IMR-90 (cell line): ENCODE results near the gene TADA2A. TPM values are rescaled to one million over a fixed set of nuclear protein-coding genes. Genes with fewer than 3 reads are reported as not detected.

Experiments
- ATAC-seq: fragments of 200-7000 bp; cut with Tn5 transposase; 2 replicates; pipeline ENCODE4 v1.9.1; 2020; ENCODE audit warnings: low read depth, mild to moderate bottlenecking, moderate library complexity
- BruUV-seq: library from RNA; stranded (reverse); fragments of 400-500 nt; replicated peaks from 2 replicates; lab custom pipeline; 2021; lab: Mats Ljungman, UMichigan
- CTCF ChIA-PET: fragments of 300-600 bp; formaldehyde crosslinking; extraction: SDS; loops from one replicate; lab custom pipeline; 2021; ENCODE audit warnings: antibody characterized with exemption; lab: Yijun Ruan, JAX
- POLR2A ChIA-PET: fragments of 300-600 bp; sonication (Branson Sonifier 250); formaldehyde crosslinking; loops from one replicate; lab custom pipeline; 2022; ENCODE audit warnings: antibody characterized with exemption; ENCODE audit not compliant: unreplicated experiment; lab: Charles Lee
- DNase-seq: peaks from one replicate; pipeline ENCODE4 v3.0.0; 2013
- H2AFZ ChIP-seq: replicated peaks from 2 replicates; pipeline ENCODE3; 2013; ENCODE audit warnings: low read length, mild to moderate bottlenecking; ENCODE audit not compliant: poor library complexity
- H2AK5ac ChIP-seq: 2 replicates; pipeline ENCODE4 v1.6.1; 2013; ENCODE audit warnings: low read depth, low read length, inconsistent platforms
- H2AK9ac ChIP-seq: replicated peaks from 2 replicates; pipeline ENCODE3; 2013; ENCODE audit warnings: mild to moderate bottlenecking, low read depth, low read length, moderate library complexity; ENCODE audit not compliant: poor library complexity
- H2BK120ac ChIP-seq: 2 replicates; pipeline ENCODE4 v1.6.1; 2013; ENCODE audit warnings: low read depth, low read length, inconsistent platforms
- H2BK15ac ChIP-seq: 3 replicates; pipeline ENCODE4 v1.6.1; 2013; ENCODE audit warnings: low read depth, low read length, inconsistent platforms
- H2BK20ac ChIP-seq: 2 replicates; pipeline ENCODE4 v1.6.1; 2013; ENCODE audit warnings: low read depth, mild to moderate bottlenecking, inconsistent platforms, low read length, moderate library complexity
- H2BK5ac ChIP-seq: 2 replicates; pipeline ENCODE4 v1.6.1; 2013; ENCODE audit warnings: mild to moderate bottlenecking, low read depth, low read length, inconsistent platforms; ENCODE audit not compliant: poor library complexity, severe bottlenecking
- H3K14ac ChIP-seq: replicated peaks from 2 replicates; pipeline ENCODE4 v1.6.1; 2013; ENCODE audit warnings: low read depth, low read length, inconsistent platforms
- H3K18ac ChIP-seq: 2 replicates; pipeline ENCODE4 v1.6.1; 2013; ENCODE audit warnings: low read depth, low read length, control low read depth
- H3K23ac ChIP-seq: 2 replicates; pipeline ENCODE4 v1.6.1; 2013; ENCODE audit warnings: low read depth, low read length, inconsistent platforms
- H3K27ac ChIP-seq: 2 replicates; pipeline ENCODE4 v1.5.1; 2013; ENCODE audit warnings: mild to moderate bottlenecking, control low read depth, low read length; ENCODE audit not compliant: insufficient read depth
- H3K27me3 ChIP-seq: 2 replicates; pipeline ENCODE4 v1.6.1; 2013; ENCODE audit warnings: low read length; ENCODE audit not compliant: control insufficient read depth, insufficient read depth
- H3K36me3 ChIP-seq: 2 replicates; pipeline ENCODE4 v1.6.1; 2013; ENCODE audit warnings: low read length, mixed read lengths; ENCODE audit not compliant: control insufficient read depth, insufficient read depth
- H3K4ac ChIP-seq: 2 replicates; pipeline ENCODE4 v1.6.1; 2013; ENCODE audit warnings: low read depth, low read length, inconsistent platforms
- H3K4me1 ChIP-seq: 2 replicates; pipeline ENCODE4 v1.6.1; 2013; ENCODE audit warnings: low read length, mixed read lengths; ENCODE audit not compliant: control insufficient read depth, insufficient read depth
- H3K4me2 ChIP-seq: 2 replicates; pipeline ENCODE4 v1.6.1; 2013; ENCODE audit warnings: low read depth, mild to moderate bottlenecking, control low read depth, low read length, moderate library complexity
- H3K4me3 ChIP-seq: 2 replicates; pipeline ENCODE4 v1.5.1; 2013; ENCODE audit warnings: low read depth, mild to moderate bottlenecking, control low read depth, low read length, moderate library complexity; ENCODE audit not compliant: insufficient read depth
- H3K56ac ChIP-seq: 2 replicates; pipeline ENCODE4 v1.6.1; 2013; ENCODE audit warnings: low read length, inconsistent platforms; ENCODE audit not compliant: insufficient read depth; ENCODE audit errors: extremely low read depth
- H3K79me1 ChIP-seq, 2 experiments: 2 replicates each; pipeline ENCODE4 v1.6.1; 2013; ENCODE audit warnings: low read length in 2 of 2, inconsistent platforms in 1 of 2, low read depth in 1 of 2
- H3K9ac ChIP-seq: 2 replicates; pipeline ENCODE4 v1.6.1; 2013; ENCODE audit warnings: low read depth, low read length, control low read depth
- H3K9me1 ChIP-seq: 2 replicates; pipeline ENCODE4 v1.6.1; 2013; ENCODE audit warnings: low read length, inconsistent platforms; ENCODE audit not compliant: insufficient read depth
- H3K9me3 ChIP-seq: 2 replicates; pipeline ENCODE4 v1.6.1; 2013; ENCODE audit warnings: low read length; ENCODE audit not compliant: control insufficient read depth, insufficient read depth
- H4K20me1 ChIP-seq: 2 replicates; pipeline ENCODE4 v1.6.1; 2013; ENCODE audit warnings: low read length, inconsistent platforms; ENCODE audit not compliant: insufficient read depth
- H4K5ac ChIP-seq: 2 replicates; pipeline ENCODE4 v1.6.1; 2013; ENCODE audit warnings: mild to moderate bottlenecking, low read depth, low read length, control low read depth
- H4K8ac ChIP-seq, 2 experiments: 2 replicates each; pipeline ENCODE4 v1.6.1; 2013; ENCODE audit warnings: low read depth in 2 of 2, low read length in 2 of 2, control low read depth in 1 of 2, inconsistent platforms in 1 of 2
- H4K91ac ChIP-seq: 2 replicates; pipeline ENCODE4 v1.6.1; 2013; ENCODE audit warnings: low read depth, low read length, inconsistent platforms; ENCODE audit not compliant: insufficient read depth
- BHLHE40 ChIP-seq: fragments of 150-350 bp; IDR thresholded peaks from 2 replicates; pipeline ENCODE4 v1.6.1; 2016; ENCODE audit warnings: mild to moderate bottlenecking, low read depth, low read length
- CEBPB ChIP-seq: IDR thresholded peaks from 2 replicates; pipeline ENCODE4 v1.6.1; 2012; ENCODE audit warnings: low read depth, low read length, improper control_type of control experiment
- CHD1 ChIP-seq: IDR thresholded peaks from 2 replicates; pipeline ENCODE4 v1.6.1; 2012; ENCODE audit warnings: low read depth, low read length, improper control_type of control experiment
- FOS ChIP-seq: fragments of 150-350 bp; IDR thresholded peaks from 2 replicates; pipeline ENCODE4 v1.6.1; 2016; ENCODE audit warnings: low read depth, low read length
- MAFK ChIP-seq: IDR thresholded peaks from 2 replicates; pipeline ENCODE4 v1.6.1; 2012; ENCODE audit warnings: low read depth, low read length, improper control_type of control experiment
- MAZ ChIP-seq: IDR thresholded peaks from 2 replicates; pipeline ENCODE4 v1.6.1; 2012; ENCODE audit warnings: low read depth, mild to moderate bottlenecking, low read length, improper control_type of control experiment, moderate library complexity, borderline replicate concordance
- MXI1 ChIP-seq: IDR thresholded peaks from 2 replicates; pipeline ENCODE4 v1.6.1; 2012; ENCODE audit warnings: low read depth, mild to moderate bottlenecking, low read length, moderate library complexity, borderline replicate concordance
- NFE2L2 ChIP-seq: fragments of 150-350 bp; IDR thresholded peaks from 2 replicates; pipeline ENCODE4 v1.6.1; 2016; ENCODE audit warnings: low read depth, mild to moderate bottlenecking, low read length
- POLR2A ChIP-seq: IDR thresholded peaks from 2 replicates; pipeline ENCODE4 v1.6.1; 2012; ENCODE audit warnings: mild to moderate bottlenecking, low read depth, low read length
- RCOR1 ChIP-seq: IDR thresholded peaks from 2 replicates; pipeline ENCODE4 v1.6.1; 2012; ENCODE audit warnings: mild to moderate bottlenecking, low read length, improper control_type of control experiment; ENCODE audit not compliant: insufficient replicate concordance
- RFX5 ChIP-seq: IDR thresholded peaks from 2 replicates; pipeline ENCODE4 v1.8.0; 2012; ENCODE audit warnings: low read depth, mild to moderate bottlenecking, low read length, moderate library complexity
- SMC3 ChIP-seq: fragments of 150-350 bp; IDR thresholded peaks from 2 replicates; pipeline ENCODE4 v1.6.1; 2016; ENCODE audit warnings: low read depth, mild to moderate bottlenecking, antibody characterized with exemption, low read length, moderate library complexity
- WGBS, 2 experiments: methylation state at CpG; one replicate each; pipeline versions ENCODE4 v1.1.5 to v1.1.7; 2013; ENCODE audit warnings: missing lambda C conversion rate in 2 of 2; ENCODE audit not compliant: insufficient read length in 1 of 2; ENCODE audit errors: extremely low coverage in 2 of 2; 5-methylcytosine and 5-hydroxymethylcytosine counted together
- dilution Hi-C: fragments of 300-500 bp; cut with HindIII; formaldehyde crosslinking; loops from one replicate; pipeline ENCODE4 v1.14.3; 2018; ENCODE audit warnings: low sequenced_read_pairs; ENCODE audit not compliant: unreplicated experiment
- in situ Hi-C: fragments of 300-500 bp; cut with MboI; formaldehyde crosslinking; loops from 3 replicates; pipeline ENCODE4 v1.14.3; 2019; ENCODE audit warnings: low sequenced_read_pairs, inconsistent platforms, mixed read lengths
- intact Hi-C: fragments of 100-400 bp; cut with micrococcal nuclease; formaldehyde crosslinking; loops from 2 replicates; pipeline ENCODE4 v1.10.0; 2022
- polyA plus RNA-seq, 3 experiments: library from polyadenylated mRNA; depleted of rRNA; stranded (reverse); fragments of >200 nt; gene quantifications; 2 replicates each; pipeline ENCODE4 v1.2.3, GENCODE V29; 2012; ENCODE audit warnings: low replicate concordance in 1 of 3
- total RNA-seq: library from RNA; depleted of rRNA; stranded (reverse); fragments of >200 nt; gene quantifications from 2 replicates; pipeline ENCODE4 v1.2.3, GENCODE V29; 2012
- TF ChIP-seq, protein P1 (sequence below): fragments of 150-350 bp; IDR thresholded peaks from 2 replicates; pipeline ENCODE4 v1.6.1; 2017; ENCODE audit warnings: mild to moderate bottlenecking, antibody characterized with exemption, low read length, low read depth
- TF ChIP-seq, protein P2 (sequence below): fragments of 150-350 bp; IDR thresholded peaks from 2 replicates; pipeline ENCODE4 v1.6.1; 2016; ENCODE audit warnings: low read depth, mild to moderate bottlenecking, low read length, moderate library complexity, borderline replicate concordance

TADA2A gene
- total and polyA plus RNA-seq, 2 of the 4 experiments (the other 2 are of a cell fraction): 13.1 to 19.7 TPM

DNA sequence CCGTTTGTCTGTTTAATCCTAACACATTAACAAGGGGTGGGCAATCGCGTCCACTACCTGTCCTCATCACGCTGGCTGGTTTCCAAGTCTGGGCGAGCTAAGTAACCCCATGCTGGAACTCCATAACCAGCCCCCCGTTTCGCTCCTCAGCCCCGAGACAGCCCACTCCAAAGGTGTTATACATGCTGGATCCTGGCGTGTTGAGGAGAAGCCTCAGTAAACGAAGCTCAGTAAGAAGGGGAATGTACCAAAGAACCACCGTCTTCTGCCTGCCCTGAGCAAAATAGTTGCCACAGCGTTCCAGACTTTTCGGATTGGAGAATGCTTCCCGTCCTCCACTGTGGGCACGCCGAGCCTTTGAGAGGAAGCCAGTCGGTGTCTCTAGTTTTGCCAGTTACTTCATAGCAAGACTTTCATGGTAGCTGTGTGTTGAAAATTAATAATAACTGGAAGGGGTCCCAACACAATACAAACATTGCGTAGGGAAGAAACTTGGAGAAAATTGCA is 47.0 kb upstream of the TADA2A start:
- Histone ChIP-seq H2AK9ac (peak overlapping the region; percentile 83), H3K14ac (peak overlapping the region; percentile 87), H3K56ac (peak overlapping the region; percentile 45), H3K4me3 (peak overlapping the region; percentile 80), H2AK5ac (peak overlapping the region; percentile 90), H3K4me2 (peak overlapping the region; percentile 87), H2BK20ac (peak overlapping the region; percentile 9; the same call in 1 of the 2 replicates), H3K27ac (peak overlapping the region; percentile 76), H3K36me3 (no peaks in the 10 kb centered on the region), H3K23ac (peak overlapping the region; percentile 91; the same call in 1 of the 2 replicates), H2BK5ac (peak overlapping the region; percentile 9), H4K8ac (peak overlapping the region; percentile 89 to 95), H3K4ac (peak overlapping the region; percentile 83), H2AFZ (peak overlapping the region; percentile 91), H4K5ac (peak overlapping the region; percentile 17), H3K27me3 (no peaks in the 10 kb centered on the region), H3K9ac (peak overlapping the region; percentile 68), H3K9me1 (0 out of 2 replicates have a peak, but pooled peaks cover 3% of the 10 kb centered on the region), H2BK120ac (peak overlapping the region; percentile 67; the same call in 1 of the 2 replicates), H3K4me1 (peaks cover 5% of the 10 kb centered on the region), H3K9me3 (no peaks in the 10 kb centered on the region), H4K91ac (peak overlapping the region; percentile 68), H2BK15ac (peak overlapping the region; percentile 69; the same call in 1 of the 3 replicates), H3K18ac (peak overlapping the region; percentile 66; the same call in 1 of the 2 replicates), H4K20me1 (peaks cover 1% of the 10 kb centered on the region; the same call in 1 of the 2 replicates), H3K79me1 (peaks cover 4 to 33% of the 10 kb centered on the region in 2 experiments; a peak in 3 of 4 replicates)
- intact Hi-C loops: loop anchor here (2.0 kb wide), 1 partner anchor 87 kb away; no protein-coding TSS in a partner anchor
- DNase-seq (peak; percentile 11), ATAC-seq (no peak)
- dilution Hi-C loops: no loop called here
- in situ Hi-C loops: no loop called here
- WGBS, 2 experiments: 8% methylated on average over 2 of the region's 18 CpGs; no CpG with 5 or more reads in 1 of the 2 experiments
- ChIA-PET POLR2A (interaction anchor here (0.6 kb wide), 1 partner anchor 205 kb away, joined by 4 read pairs; no protein-coding TSS in a partner anchor), CTCF (interaction anchor here (0.6 to 1.8 kb wide), 2 partner anchors 13 to 43 kb away, joined by 3 to 10 read pairs; no protein-coding TSS in a partner anchor)
- no TSS peak for BruUV-seq
- no peak for TF ChIP-seq BHLHE40
- no peak for TF ChIP-seq SMC3
- no peak for TF ChIP-seq POLR2A
- TF ChIP-seq NFE2L2: no peak
- TF ChIP-seq MAZ: no peak
- no peak for TF ChIP-seq RCOR1
- no peak for TF ChIP-seq MXI1
- TF ChIP-seq CHD1: no peak
- TF ChIP-seq MAFK: no peak
- TF ChIP-seq, protein P1, sequence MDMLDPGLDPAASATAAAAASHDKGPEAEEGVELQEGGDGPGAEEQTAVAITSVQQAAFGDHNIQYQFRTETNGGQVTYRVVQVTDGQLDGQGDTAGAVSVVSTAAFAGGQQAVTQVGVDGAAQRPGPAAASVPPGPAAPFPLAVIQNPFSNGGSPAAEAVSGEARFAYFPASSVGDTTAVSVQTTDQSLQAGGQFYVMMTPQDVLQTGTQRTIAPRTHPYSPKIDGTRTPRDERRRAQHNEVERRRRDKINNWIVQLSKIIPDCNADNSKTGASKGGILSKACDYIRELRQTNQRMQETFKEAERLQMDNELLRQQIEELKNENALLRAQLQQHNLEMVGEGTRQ: no peak
- no peak for TF ChIP-seq CEBPB
- no peak for TF ChIP-seq FOS
- TF ChIP-seq, protein P2, sequence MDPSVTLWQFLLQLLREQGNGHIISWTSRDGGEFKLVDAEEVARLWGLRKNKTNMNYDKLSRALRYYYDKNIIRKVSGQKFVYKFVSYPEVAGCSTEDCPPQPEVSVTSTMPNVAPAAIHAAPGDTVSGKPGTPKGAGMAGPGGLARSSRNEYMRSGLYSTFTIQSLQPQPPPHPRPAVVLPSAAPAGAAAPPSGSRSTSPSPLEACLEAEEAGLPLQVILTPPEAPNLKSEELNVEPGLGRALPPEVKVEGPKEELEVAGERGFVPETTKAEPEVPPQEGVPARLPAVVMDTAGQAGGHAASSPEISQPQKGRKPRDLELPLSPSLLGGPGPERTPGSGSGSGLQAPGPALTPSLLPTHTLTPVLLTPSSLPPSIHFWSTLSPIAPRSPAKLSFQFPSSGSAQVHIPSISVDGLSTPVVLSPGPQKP: no peak
- no peak for TF ChIP-seq RFX5
